H1 (cell line): ENCODE measurements around the gene CIROP.

Experiments used
- CTCF ChIP-seq, 3 experiments: IDR thresholded peaks; 1 replicate in 2 of 3; 2 replicates in 1 of 3; pipeline versions ENCODE4 v1.5.1 to v1.6.1; 2011; ENCODE audit warnings: low read length in 3 of 3, mild to moderate bottlenecking in 3 of 3, inconsistent platforms in 2 of 3, low read depth in 1 of 3, moderate library complexity in 1 of 3; ENCODE audit not compliant: insufficient read depth in 1 of 3; ENCODE audit errors: control extremely low read depth in 1 of 3
- EP300 ChIP-seq, 2 experiments: IDR thresholded peaks; 1 replicate in 1 of 2; 2 replicates in 1 of 2; pipeline ENCODE4 v1.6.1; 2011 to 2012; ENCODE audit warnings: low read depth in 2 of 2, low read length in 2 of 2, mild to moderate bottlenecking in 2 of 2, borderline replicate concordance in 1 of 2, inconsistent platforms in 1 of 2, moderate library complexity in 1 of 2
- EZH2 ChIP-seq: fragments of 200-600 bp; sonication (generic); IDR thresholded peaks from 2 replicates; pipeline ENCODE4 v1.7.1; 2012; ENCODE audit warnings: low read depth, mild to moderate bottlenecking, moderate library complexity, low read length, inconsistent platforms; ENCODE audit not compliant: severe bottlenecking
- POLR2A ChIP-seq, 2 experiments: IDR thresholded peaks; 1 replicate in 1 of 2; 2 replicates in 1 of 2; pipeline ENCODE4 v1.6.1; 2011; ENCODE audit warnings: low read depth in 2 of 2, low read length in 2 of 2, mild to moderate bottlenecking in 2 of 2; ENCODE audit errors: control extremely low read depth in 1 of 2
- POLR2AphosphoS5 ChIP-seq: IDR thresholded peaks from 2 replicates; pipeline ENCODE4 v1.6.1; 2011; ENCODE audit warnings: low read depth, low read length
- SRF ChIP-seq: IDR thresholded peaks from 2 replicates; pipeline ENCODE4 v1.6.1; 2011; ENCODE audit warnings: mild to moderate bottlenecking, low read depth, low read length, moderate library complexity

GRCh38 chr14:23078692-23079116 lies 26.1 kb downstream of the CIROP start:
- TF ChIP-seq POLR2AphosphoS5 (no peak), EZH2 (no peak), SRF (no peak), EP300 (IDR thresholded peaks at IDR 0.05; ENCODE audit: borderline replicate concordance in 1 of 2, low read depth in 2 of 2, low read length in 2 of 2) (no peak), CTCF (IDR thresholded peaks at IDR 0.05; ENCODE audit: control extremely low read depth in 1 of 3, insufficient read depth in 1 of 3, low read depth in 1 of 3, low read length in 3 of 3) (no peak), POLR2A (IDR thresholded peaks at IDR 0.05; ENCODE audit: control extremely low read depth in 1 of 2, low read depth in 2 of 2, low read length in 2 of 2) (no peak)
